Panc1 (cell line): Measurements from ENCODE around the gene POLD2. TPM values are rescaled to one million over a fixed set of nuclear protein-coding genes. Genes with fewer than 3 reads are reported as not detected.

Experiments used
- ATAC-seq: fragments of 200-7000 bp; cut with Tn5 transposase; 2 replicates; pipeline ENCODE4 v1.9.1; 2020; ENCODE audit warnings: mild to moderate bottlenecking, moderate library complexity
- BruUV-seq: library from RNA; stranded (reverse); fragments of 400-500 nt; replicated peaks from 2 replicates; lab custom pipeline; 2021; lab: Mats Ljungman, UMichigan
- CTCF ChIA-PET: fragments of 300-600 bp; sonication (Branson Sonifier 250); formaldehyde crosslinking; loops from one replicate; lab custom pipeline; 2022; ENCODE audit warnings: antibody characterized with exemption; lab: Charles Lee
- POLR2A ChIA-PET: fragments of 300-600 bp; sonication (Branson Sonifier 250); formaldehyde crosslinking; loops from one replicate; lab custom pipeline; 2022; ENCODE audit warnings: antibody characterized with exemption; lab: Charles Lee
- DNase-seq: peaks from one replicate; pipeline ENCODE4 v3.0.0-alpha.2; 2010; ENCODE audit warnings: low read depth, low spot score
- H3K27ac ChIP-seq: 2 replicates; pipeline ENCODE4 v1.5.1; 2011; ENCODE audit warnings: mild to moderate bottlenecking, low read length, inconsistent platforms
- H3K27me3 ChIP-seq: fragments of 200-500 bp; sonication (Bioruptor generic); 2 replicates; pipeline ENCODE4 v1.6.0; 2014; ENCODE audit warnings: low read length, inconsistent platforms; ENCODE audit not compliant: control insufficient read depth, insufficient read depth
- H3K36me3 ChIP-seq: fragments of 200-500 bp; sonication (Bioruptor generic); 2 replicates; pipeline ENCODE4 v1.5.1; 2014; ENCODE audit warnings: inconsistent platforms, mild to moderate bottlenecking, low read length, moderate library complexity; ENCODE audit not compliant: control insufficient read depth, insufficient read depth
- H3K4me1 ChIP-seq: 2 replicates; pipeline ENCODE4 v1.5.1; 2011; ENCODE audit warnings: inconsistent platforms, mild to moderate bottlenecking, low read length, moderate library complexity; ENCODE audit not compliant: control insufficient read depth, insufficient read depth
- H3K4me3 ChIP-seq, 2 experiments: 2 replicates each; pipeline ENCODE4 v1.5.1; 2011 to 2012; ENCODE audit warnings: low read depth in 2 of 2, low read length in 2 of 2, mild to moderate bottlenecking in 2 of 2, inconsistent platforms in 1 of 2, moderate library complexity in 1 of 2
- H3K9me3 ChIP-seq: fragments of 200-500 bp; sonication (Bioruptor generic); 2 replicates; pipeline ENCODE4 v1.5.1; 2014; ENCODE audit warnings: low read depth, mild to moderate bottlenecking, inconsistent platforms, low read length, moderate library complexity; ENCODE audit not compliant: control insufficient read depth, insufficient read depth
- CTCF ChIP-seq: fragments of 450-650 bp; IDR thresholded peaks from 2 replicates; pipeline ENCODE4 v1.5.1; 2017; ENCODE audit warnings: mild to moderate bottlenecking
- POLR2AphosphoS5 ChIP-seq: IDR thresholded peaks from 2 replicates; pipeline ENCODE4 v1.6.1; 2012; ENCODE audit warnings: mild to moderate bottlenecking, low read depth, low read length, moderate library complexity
- REST ChIP-seq, 2 experiments: IDR thresholded peaks; 2 replicates each; pipeline ENCODE4 v1.6.1; 2011 to 2012; ENCODE audit warnings: low read depth in 2 of 2, control low read depth in 1 of 2, low read length in 1 of 2, mild to moderate bottlenecking in 1 of 2, moderate library complexity in 1 of 2; ENCODE audit not compliant: insufficient read depth in 1 of 2
- SIN3A ChIP-seq: IDR thresholded peaks from 2 replicates; pipeline ENCODE4 v1.6.1; 2012; ENCODE audit warnings: low read depth, mild to moderate bottlenecking, low read length, moderate library complexity, borderline replicate concordance; ENCODE audit not compliant: insufficient read depth
- TCF7L2 ChIP-seq: IDR thresholded peaks from 2 replicates; pipeline ENCODE4 v1.6.1; 2011; ENCODE audit warnings: mild to moderate bottlenecking, low read depth, low read length, inconsistent platforms
- in situ Hi-C: cut with HindIII; loops from 2 replicates; pipeline ENCODE4 v1.10.0; 2016; ENCODE audit warnings: low sequenced_read_pairs, low pct_unique_long_range_greater_than_20kb
- intact Hi-C: fragments of 100-400 bp; cut with micrococcal nuclease; formaldehyde crosslinking; loops from one replicate; pipeline ENCODE4 v1.10.0; 2022; ENCODE audit not compliant: unreplicated experiment
- total RNA-seq: library from RNA; stranded (reverse); gene quantifications from one replicate; pipeline ENCODE4 v1.2.1, GENCODE V29; 2021; ENCODE audit not compliant: unreplicated experiment

POLD2 gene
- total RNA-seq, 1 experiment from 2014 or later = 195 TPM

GRCh38 chr7:44119829-44120380 lies 3.4 kb downstream of the POLD2 start:
- Histone ChIP-seq H3K9me3 (no peaks in the 10 kb centered on the region), H3K36me3 (peaks cover 19% of the 10 kb centered on the region), H3K27ac (no peak overlapping the region), H3K4me3 (no peak overlapping the region), H3K4me1 (peaks cover 11% of the 10 kb centered on the region), H3K27me3 (no peaks in the 10 kb centered on the region)
- DNase-seq (no peak), ATAC-seq (no peak)
- CTCF ChIA-PET = no interaction called here
- no peak for TF ChIP-seq TCF7L2
- TF ChIP-seq POLR2AphosphoS5 = no peak
- TF ChIP-seq SIN3A = no peak
- TF ChIP-seq CTCF = no peak
- TF ChIP-seq REST (IDR thresholded peaks at IDR 0.05; ENCODE audit: insufficient read depth in 1 of 2, low read depth in 2 of 2, low read length in 1 of 2) = no peak
- in situ Hi-C loops (no loop called here), intact Hi-C loops (no loop called here)
- no TSS peak for BruUV-seq
- POLR2A ChIA-PET = no interaction called here

GRCh38 chr7:44117801-44118429 lies 5.4 kb downstream of the POLD2 start:
- ChIA-PET POLR2A (interaction anchor here (0.6 kb wide), 3 partner anchors 20 to 63 kb away, joined by 3 to 4 read pairs (median 3); no protein-coding TSS in a partner anchor), CTCF (no interaction called here)
- ATAC-seq = no peak
- intact Hi-C loops = no loop called here
- no TSS peak for BruUV-seq
- TF ChIP-seq POLR2AphosphoS5 (no peak), CTCF (no peak), REST (IDR thresholded peaks at IDR 0.05; ENCODE audit: insufficient read depth in 1 of 2, low read depth in 2 of 2, low read length in 1 of 2) (no peak), SIN3A (no peak), TCF7L2 (no peak)
- H3K4me1 ChIP-seq = peaks cover 11% of the 10 kb centered on the region
- no peak overlapping the region for H3K27ac ChIP-seq
- in situ Hi-C loops = no loop called here
- H3K27me3 ChIP-seq = no peaks in the 10 kb centered on the region
- H3K9me3 ChIP-seq = no peaks in the 10 kb centered on the region
- peaks cover 19% of the 10 kb centered on the region for H3K36me3 ChIP-seq
- DNase-seq = no peak
- H3K4me3 ChIP-seq = no peak overlapping the region
